Upper lobe of left lung (tissue), 6 donors: ENCODE data around the gene CDT1. TPM values are rescaled to one million over a fixed set of nuclear protein-coding genes. Genes with fewer than 3 reads are reported as not detected.

Experiments
- ATAC-seq, 2 donors: fragments of 200-7000 bp; cut with Tn5 transposase; one replicate each; pipeline ENCODE4 v1.9.1; 2022; ENCODE audit warnings: mild to moderate bottlenecking in 2 of 2, moderate library complexity in 2 of 2; ENCODE audit not compliant: low FRiP score in 2 of 2
- DNase-seq, 2 donors: peaks; one replicate each; pipeline ENCODE4 v3.0.0-alpha.2; 2019 to 2020
- H3K27ac ChIP-seq, 4 donors: fragments of 200-600 bp; sonication (generic); one replicate each; pipeline ENCODE4 v1.5.1; 2016 to 2019
- H3K27me3 ChIP-seq, 4 donors: fragments of 200-600 bp; sonication (generic); one replicate each; pipeline ENCODE4 v1.5.1; 2017 to 2019
- H3K36me3 ChIP-seq, 4 donors: fragments of 200-600 bp; sonication (generic); one replicate each; pipeline ENCODE4 v1.5.1; 2016 to 2019
- H3K4me1 ChIP-seq, 4 donors: fragments of 200-600 bp; sonication (generic); one replicate each; pipeline ENCODE4 v1.5.1; 2018 to 2019
- H3K4me3 ChIP-seq, 4 donors: fragments of 200-600 bp; sonication (generic); one replicate each; pipeline ENCODE4 v1.5.1; 2017 to 2019; ENCODE audit warnings: mild to moderate bottlenecking in 2 of 4, moderate library complexity in 1 of 4
- H3K9me3 ChIP-seq, 4 donors: fragments of 200-600 bp; sonication (generic); one replicate each; pipeline ENCODE4 v1.5.1; 2018 to 2019
- CTCF ChIP-seq, 6 experiments: fragments of 450-650 bp in 4 of 6; fragments of 200-600 bp in 2 of 6; sonication (generic) in 2 of 6; IDR thresholded peaks; one replicate each; pipeline ENCODE4 v1.5.1; 2016 to 2019; ENCODE audit warnings: antibody characterized with exemption in 6 of 6
- EP300 ChIP-seq, 4 donors: sonication (generic); formaldehyde crosslinking; IDR thresholded peaks; one replicate each; pipeline ENCODE4 v1.5.1; 2017; ENCODE audit warnings: antibody characterized with exemption in 4 of 4, control low read depth in 2 of 4
- POLR2A ChIP-seq, 4 donors: fragments of 450-650 bp; IDR thresholded peaks; one replicate each; pipeline ENCODE4 v1.5.1; 2016 to 2017; ENCODE audit warnings: antibody characterized with exemption in 4 of 4, mild to moderate bottlenecking in 2 of 4
- POLR2AphosphoS5 ChIP-seq, 2 donors: sonication (generic); formaldehyde crosslinking; IDR thresholded peaks; one replicate each; pipeline ENCODE4 v1.5.1; 2017; ENCODE audit warnings: antibody characterized with exemption in 2 of 2
- WGBS, 2 donors: methylation state at CpG; one replicate each; pipeline ENCODE4 v1.1.5; 2017 to 2018; 5-methylcytosine and 5-hydroxymethylcytosine counted together
- total RNA-seq, 6 donors: library from RNA; depleted of rRNA in 4 of 6; stranded (reverse); fragments of >200 nt in 4 of 6; gene quantifications; one replicate each; pipeline versions ENCODE4 v1.1.0 to v1.2.1, GENCODE V29; 2016 to 2021
- donor health status: DM: no; HTN: no; CAD: no; lungs with moderate emphysema.
- donor health status: DM: no; HTN: yes; CAD: no; lungs with severe emphysema.

Gene CDT1
- 1 to 10 TPM in 5 of 6 donors, not detected in 1; 2.3 to 4.7 (median 3.5) TPM for total RNA-seq

GRCh38 chr16:88803264-88803987 is at the start of gene CDT1:
Gene CDT1, plus strand, starts transcription at chr16:88803789. Its CDS starts 43 bp downstream, at chr16:88803832.
- Histone ChIP-seq H3K36me3 (peaks cover 0 to 7% (median 1%) of the 10 kb centered on the region in 4 donors), H3K27me3 (no peaks in the 10 kb centered on the region), H3K4me3 (peak within 1 kb of the TSS; percentile 51 to 78 (median 63)), H3K4me1 (peaks cover 14 to 36% (median 18%) of the 10 kb centered on the region in 4 donors), H3K9me3 (no peaks in the 10 kb centered on the region), H3K27ac (peak within 1 kb of the TSS; percentile 48 to 83 (median 68))
- 0 to 1% methylated on average over 32 to 44 of the region's 98 CpGs for WGBS, 2 donors
- ATAC-seq (peak; percentile 65 to 89), DNase-seq (peak; percentile 81 to 99)
- peak in 1 of 6 experiments; percentile 13 for TF ChIP-seq CTCF (IDR thresholded peaks at IDR 0.05)
- peak in 3 of 4 donors; percentile 20 to 87 (median 66) for TF ChIP-seq POLR2A (IDR thresholded peaks at IDR 0.05)
- no peak for TF ChIP-seq EP300 (IDR thresholded peaks at IDR 0.05)
- peak; percentile 60 to 78 for TF ChIP-seq POLR2AphosphoS5 (IDR thresholded peaks at IDR 0.05)

- Histone ChIP-seq H3K27me3 (no peaks in the 10 kb centered on the region), H3K4me3 (no peak overlapping the region), H3K9me3 (no peaks in the 10 kb centered on the region), H3K36me3 (peaks cover 0 to 18% (median 3%) of the 10 kb centered on the region in 4 donors), H3K4me1 (peaks cover 11 to 43% (median 21%) of the 10 kb centered on the region in 4 donors), H3K27ac (peak overlapping the region in 1 of 4 donors; percentile 10)
- no peak for ATAC-seq
- no peak for DNase-seq
- WGBS, 2 donors: 89 to 92% methylated on average over 13 to 14 of the region's 28 CpGs
- no peak for TF ChIP-seq CTCF (IDR thresholded peaks at IDR 0.05)
These were observed 49.3 kb upstream of the CDT1 start for GRCh38 chr16:88754109-88754911.

- peaks cover 19 to 51% (median 29%) of the 10 kb centered on the region in 4 donors for H3K4me1 ChIP-seq
- WGBS, 2 donors: 81 to 86% methylated on average over 23 to 42 of the region's 42 CpGs
- no peak overlapping the region for H3K4me3 ChIP-seq
- no peaks in the 10 kb centered on the region for H3K27me3 ChIP-seq
- DNase-seq: no peak
- H3K9me3 ChIP-seq: no peaks in the 10 kb centered on the region
- peak overlapping the region in 2 of 4 donors; percentile 26 to 34 for H3K27ac ChIP-seq
- H3K36me3 ChIP-seq: peaks cover 0 to 18% (median 3%) of the 10 kb centered on the region in 4 donors
- TF ChIP-seq CTCF (IDR thresholded peaks at IDR 0.05) (peak in 2 of 6 experiments; percentile 5 to 36), EP300 (IDR thresholded peaks at IDR 0.05) (no peak)
- no peak for ATAC-seq
These were observed 48.5 kb upstream of the CDT1 start for GRCh38 chr16:88754912-88755744.

- DNase-seq (no peak), ATAC-seq (no peak)
- Histone ChIP-seq H3K9me3 (no peaks in the 10 kb centered on the region), H3K27me3 (no peaks in the 10 kb centered on the region), H3K36me3 (peaks cover 0 to 16% (median 3%) of the 10 kb centered on the region in 4 donors), H3K4me1 (peaks cover 27 to 58% (median 37%) of the 10 kb centered on the region in 4 donors), H3K4me3 (no peak overlapping the region), H3K27ac (peak overlapping the region in 2 of 4 donors; percentile 26 to 34)
- no peak for TF ChIP-seq POLR2AphosphoS5 (IDR thresholded peaks at IDR 0.05)
- no peak for TF ChIP-seq POLR2A (IDR thresholded peaks at IDR 0.05)
- no peak for TF ChIP-seq CTCF (IDR thresholded peaks at IDR 0.05)
- TF ChIP-seq EP300 (IDR thresholded peaks at IDR 0.05): no peak
- WGBS, 2 donors: 84 to 97% methylated on average over 6 to 22 of the region's 23 CpGs
These were observed 47.7 kb upstream of the CDT1 start for GRCh38 chr16:88755745-88756443.
